Stomach smooth muscle (tissue), 2 donors: Measurements from ENCODE around the gene BRPF3.
A peak's percentile ranks its signal among the peaks of the same experiment; 100 is the strongest.

Experiments used
- H3K27ac ChIP-seq: one replicate; pipeline ENCODE4 v1.7.0; 2013; ENCODE audit warnings: mild to moderate bottlenecking, low read length, inconsistent platforms
- H3K27me3 ChIP-seq, 2 donors: one replicate each; pipeline ENCODE4 v1.7.0; 2013; ENCODE audit warnings: low read length in 2 of 2; ENCODE audit not compliant: insufficient read depth in 2 of 2, control insufficient read depth in 1 of 2
- H3K36me3 ChIP-seq, 2 donors: one replicate each; pipeline ENCODE4 v1.7.0; 2013; ENCODE audit warnings: low read length in 2 of 2; ENCODE audit not compliant: control insufficient read depth in 2 of 2, insufficient read depth in 2 of 2
- H3K4me1 ChIP-seq: one replicate; pipeline ENCODE4 v1.7.0; 2013; ENCODE audit warnings: low read length; ENCODE audit not compliant: control insufficient read depth, insufficient read depth
- H3K4me3 ChIP-seq, 2 donors: one replicate each; pipeline ENCODE4 v1.7.0; 2013; ENCODE audit warnings: low read length in 2 of 2
- H3K9ac ChIP-seq, 2 donors: one replicate each; pipeline ENCODE4 v1.7.0; 2013; ENCODE audit warnings: low read length in 2 of 2, mild to moderate bottlenecking in 1 of 2
- H3K9me3 ChIP-seq, 2 donors: one replicate each; pipeline ENCODE4 v1.7.0; 2013; ENCODE audit warnings: low read length in 2 of 2; ENCODE audit not compliant: control insufficient read depth in 2 of 2
- donor health status: healthy.
- donor health status: Pancreatic carcinoma.

The BRPF3 gene

DNA sequence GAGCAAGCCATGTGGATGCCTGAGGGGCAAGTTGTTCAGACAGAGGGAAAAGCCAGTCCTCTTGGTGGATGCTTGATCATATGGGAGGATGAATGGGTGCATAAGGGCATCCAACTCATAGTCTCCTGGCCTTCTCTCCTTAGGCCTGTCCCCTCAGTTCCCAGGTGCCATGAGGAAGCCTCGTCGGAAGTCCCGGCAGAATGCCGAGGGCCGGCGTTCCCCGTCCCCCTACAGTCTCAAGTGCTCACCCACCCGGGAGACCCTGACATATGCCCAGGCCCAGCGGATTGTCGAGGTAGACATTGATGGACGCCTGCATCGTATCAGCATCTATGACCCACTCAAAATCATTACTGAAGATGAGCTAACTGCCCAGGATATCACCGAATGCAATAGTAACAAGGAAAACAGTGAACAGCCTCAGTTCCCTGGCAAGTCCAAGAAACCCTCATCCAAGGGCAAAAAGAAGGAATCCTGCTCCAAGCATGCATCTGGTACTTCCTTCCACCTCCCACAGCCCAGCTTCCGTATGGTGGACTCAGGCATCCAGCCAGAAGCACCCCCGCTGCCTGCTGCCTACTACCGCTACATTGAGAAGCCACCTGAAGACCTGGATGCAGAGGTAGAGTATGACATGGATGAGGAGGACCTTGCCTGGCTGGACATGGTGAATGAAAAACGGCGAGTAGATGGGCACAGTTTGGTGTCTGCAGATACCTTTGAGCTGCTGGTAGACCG, 3.8 kb downstream of the BRPF3 start:
- H3K9me3 ChIP-seq: no peaks in the 10 kb centered on the region
- peaks cover 27% of the 10 kb centered on the region for H3K4me1 ChIP-seq
- no peak overlapping the region for H3K9ac ChIP-seq
- H3K36me3 ChIP-seq: peaks cover 29 to 44% of the 10 kb centered on the region in 2 donors
- no peak overlapping the region for H3K27ac ChIP-seq
- no peaks in the 10 kb centered on the region for H3K27me3 ChIP-seq
- no peak overlapping the region for H3K4me3 ChIP-seq

DNA sequence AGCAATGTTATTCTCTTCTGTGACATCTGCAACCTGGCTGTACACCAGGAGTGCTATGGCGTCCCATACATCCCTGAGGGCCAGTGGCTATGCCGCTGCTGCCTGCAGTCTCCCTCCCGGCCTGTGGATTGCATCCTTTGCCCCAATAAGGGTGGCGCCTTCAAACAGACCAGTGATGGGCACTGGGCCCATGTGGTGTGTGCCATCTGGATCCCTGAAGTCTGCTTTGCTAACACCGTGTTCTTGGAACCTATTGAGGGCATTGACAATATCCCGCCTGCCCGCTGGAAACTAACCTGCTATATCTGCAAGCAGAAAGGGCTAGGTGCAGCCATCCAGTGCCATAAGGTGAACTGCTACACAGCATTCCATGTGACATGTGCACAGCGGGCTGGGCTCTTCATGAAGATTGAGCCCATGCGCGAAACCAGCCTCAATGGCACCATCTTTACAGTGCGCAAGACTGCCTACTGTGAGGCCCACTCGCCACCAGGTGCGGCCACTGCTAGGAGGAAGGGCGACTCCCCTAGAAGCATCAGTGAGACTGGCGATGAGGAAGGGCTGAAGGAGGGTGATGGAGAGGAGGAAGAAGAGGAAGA, 4.6 kb downstream of the BRPF3 start:
- H3K27ac ChIP-seq: no peak overlapping the region
- H3K9ac ChIP-seq: no peak overlapping the region
- H3K4me1 ChIP-seq: peaks cover 25% of the 10 kb centered on the region
- H3K4me3 ChIP-seq: no peak overlapping the region
- H3K36me3 ChIP-seq: peaks cover 33 to 50% of the 10 kb centered on the region in 2 donors
- H3K27me3 ChIP-seq: no peaks in the 10 kb centered on the region
- H3K9me3 ChIP-seq: no peaks in the 10 kb centered on the region

- Histone ChIP-seq H3K27ac (no peak overlapping the region), H3K9me3 (no peaks in the 10 kb centered on the region), H3K4me3 (no peak overlapping the region), H3K4me1 (peaks cover 24% of the 10 kb centered on the region), H3K27me3 (no peaks in the 10 kb centered on the region), H3K9ac (no peak overlapping the region), H3K36me3 (peaks cover 37 to 50% of the 10 kb centered on the region in 2 donors)
Observed at GRCh38 chr6:36201612-36202011, 5.1 kb downstream of the BRPF3 start.

- H3K4me3 ChIP-seq: no peak overlapping the region
- H3K4me1 ChIP-seq: peaks cover 24% of the 10 kb centered on the region
- H3K9ac ChIP-seq: no peak overlapping the region
- H3K27me3 ChIP-seq: no peaks in the 10 kb centered on the region
- peaks cover 38 to 52% of the 10 kb centered on the region in 2 donors for H3K36me3 ChIP-seq
- H3K27ac ChIP-seq: no peak overlapping the region
- H3K9me3 ChIP-seq: no peaks in the 10 kb centered on the region
Observed at GRCh38 chr6:36202101-36202500, 5.6 kb downstream of the BRPF3 start.

DNA sequence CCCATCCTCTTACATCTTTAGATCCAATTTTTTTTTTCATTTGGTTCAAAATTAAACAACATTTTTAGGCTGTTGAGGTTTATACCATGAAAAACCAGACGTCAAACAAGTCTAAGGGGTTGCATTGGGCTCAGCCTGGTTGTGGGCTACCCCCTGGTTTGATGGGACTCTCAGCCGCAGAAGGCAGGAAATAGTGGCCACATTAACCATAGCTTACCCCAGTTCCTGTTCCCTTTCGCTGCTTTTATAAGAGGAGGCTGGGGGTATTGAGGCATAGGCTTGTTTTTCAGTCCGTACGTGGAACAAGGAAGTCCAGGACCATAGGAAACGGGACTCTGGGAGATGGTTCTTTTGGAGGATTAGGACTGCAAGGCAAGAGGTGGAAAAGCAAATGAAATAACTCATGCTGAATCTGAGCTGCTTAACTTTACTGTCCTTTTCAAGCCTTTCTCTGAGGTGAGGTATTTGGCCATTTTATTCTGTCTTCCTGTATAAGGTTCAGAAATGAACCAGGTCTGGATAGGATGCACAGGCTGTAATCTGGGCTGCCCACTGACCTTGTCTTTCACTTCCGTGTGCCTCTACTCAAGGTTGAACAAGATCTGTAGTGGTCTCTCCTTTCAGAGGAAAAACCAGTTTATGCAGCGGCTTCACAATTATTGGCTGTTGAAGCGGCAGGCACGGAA, 7.7 kb downstream of the BRPF3 start:
- Histone ChIP-seq H3K4me1 (peaks cover 12% of the 10 kb centered on the region), H3K9ac (no peak overlapping the region), H3K27ac (no peak overlapping the region), H3K9me3 (no peaks in the 10 kb centered on the region), H3K4me3 (no peak overlapping the region), H3K27me3 (no peaks in the 10 kb centered on the region), H3K36me3 (peaks cover 58 to 68% of the 10 kb centered on the region in 2 donors)

DNA sequence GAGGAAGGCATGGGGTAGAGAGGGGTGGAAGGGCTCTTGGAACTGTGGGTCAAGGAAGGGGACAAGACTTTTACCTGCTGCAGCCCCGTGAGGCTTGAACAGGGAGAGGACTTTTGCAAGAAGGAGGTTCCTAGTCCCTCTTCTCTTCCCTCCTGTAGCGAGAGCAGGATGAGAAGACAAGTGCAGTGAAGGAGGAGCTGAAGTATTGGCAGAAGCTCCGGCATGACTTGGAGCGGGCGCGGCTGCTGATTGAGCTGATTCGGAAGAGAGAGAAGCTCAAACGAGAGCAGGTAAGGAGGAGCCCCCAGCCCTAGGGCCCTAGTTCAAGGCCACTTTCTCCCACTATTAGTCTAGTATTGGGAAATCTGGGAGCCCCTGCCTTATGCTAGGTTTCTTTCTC, 10.6 kb downstream of the BRPF3 start:
- Histone ChIP-seq H3K9ac (no peak overlapping the region), H3K27ac (no peak overlapping the region), H3K27me3 (no peaks in the 10 kb centered on the region), H3K4me1 (peaks cover 3% of the 10 kb centered on the region), H3K36me3 (peaks cover 71 to 75% of the 10 kb centered on the region in 2 donors), H3K9me3 (no peaks in the 10 kb centered on the region), H3K4me3 (no peak overlapping the region)

GRCh38 chr6:36209606-36210005, 13.1 kb downstream of the BRPF3 start:
- no peaks in the 10 kb centered on the region for H3K27me3 ChIP-seq
- no peak overlapping the region for H3K27ac ChIP-seq
- H3K9ac ChIP-seq: no peak overlapping the region
- no peaks in the 10 kb centered on the region for H3K9me3 ChIP-seq
- H3K36me3 ChIP-seq: peaks cover 66 to 75% of the 10 kb centered on the region in 2 donors
- H3K4me1 ChIP-seq: no peaks in the 10 kb centered on the region
- no peak overlapping the region for H3K4me3 ChIP-seq

- H3K9ac ChIP-seq: no peak overlapping the region
- H3K36me3 ChIP-seq: peaks cover 65 to 70% of the 10 kb centered on the region in 2 donors
- no peaks in the 10 kb centered on the region for H3K9me3 ChIP-seq
- no peak overlapping the region for H3K27ac ChIP-seq
- no peaks in the 10 kb centered on the region for H3K27me3 ChIP-seq
- H3K4me1 ChIP-seq: no peaks in the 10 kb centered on the region
- no peak overlapping the region for H3K4me3 ChIP-seq
Observed at GRCh38 chr6:36210182-36210581, 13.6 kb downstream of the BRPF3 start.

- no peaks in the 10 kb centered on the region for H3K9me3 ChIP-seq
- no peak overlapping the region for H3K27ac ChIP-seq
- no peak overlapping the region for H3K9ac ChIP-seq
- H3K27me3 ChIP-seq: no peaks in the 10 kb centered on the region
- no peaks in the 10 kb centered on the region for H3K4me1 ChIP-seq
- H3K36me3 ChIP-seq: peaks cover 60 to 73% of the 10 kb centered on the region in 2 donors
- H3K4me3 ChIP-seq: no peak overlapping the region
Observed at GRCh38 chr6:36210886-36211595, 14.5 kb downstream of the BRPF3 start.

- H3K36me3 ChIP-seq: peaks cover 53 to 67% of the 10 kb centered on the region in 2 donors
- no peaks in the 10 kb centered on the region for H3K9me3 ChIP-seq
- H3K4me1 ChIP-seq: no peaks in the 10 kb centered on the region
- no peaks in the 10 kb centered on the region for H3K27me3 ChIP-seq
- H3K27ac ChIP-seq: peak overlapping the region; percentile 11
- H3K9ac ChIP-seq: no peak overlapping the region
- no peak overlapping the region for H3K4me3 ChIP-seq
Observed at GRCh38 chr6:36216559-36216958, 20.0 kb downstream of the BRPF3 start.
